Measurements from ENCODE around the gene CALHM2. TPM values are rescaled to one million over a fixed set of nuclear protein-coding genes. Genes with fewer than 3 reads are reported as not detected.

Gene CALHM2
- total RNA-seq, 2 experiments from 2014 or later, result 131 to 135 TPM

DNA sequence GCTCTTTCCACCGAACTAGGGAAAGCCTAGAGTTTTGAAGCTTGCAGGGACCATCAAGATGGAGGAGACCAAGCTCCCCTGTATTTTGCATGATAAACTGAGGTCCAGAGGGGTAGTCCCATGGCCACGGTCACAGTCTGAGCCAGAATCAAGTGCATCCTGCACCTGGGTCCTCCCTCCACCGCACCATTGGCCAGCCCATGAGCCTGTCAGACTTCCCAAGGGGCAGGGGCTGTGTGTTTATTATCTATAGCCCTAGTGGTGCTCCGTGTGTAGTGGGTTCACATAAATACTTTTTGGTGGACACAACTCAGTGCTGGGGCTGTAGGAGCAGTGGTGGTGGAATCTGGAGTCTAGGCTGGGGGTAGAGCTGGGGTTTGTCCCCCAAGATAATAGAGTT, 23.3 kb upstream of the CALHM2 start:
- H3K36me3 Mint-ChIP-seq (ENCODE audit: low read depth), result peaks cover 3% of the 10 kb centered on the region
- ATAC-seq (no peak), DNase-seq (no peak)
- ChIA-PET CTCF (interaction anchor here (0.6 to 5.4 kb wide), 12 partner anchors 10 to 75 kb away, joined by 3 to 54 read pairs (median 7); partner anchors contain the start of genes CALHM1 and CALHM2), POLR2A (interaction anchor here (4.2 kb wide), 1 partner anchor 25 kb away, joined by 19 read pairs; no protein-coding TSS in a partner anchor)
- H3K4me1 Mint-ChIP-seq (ENCODE audit: low read depth), result peaks cover 72% of the 10 kb centered on the region
- H3K27ac Mint-ChIP-seq, result no peak overlapping the region
- no peaks in the 10 kb centered on the region for H3K27me3 Mint-ChIP-seq (ENCODE audit: low read depth)
- no peaks in the 10 kb centered on the region for H3K9me3 Mint-ChIP-seq (ENCODE audit: insufficient read depth)
- no peak overlapping the region for H3K4me3 Mint-ChIP-seq

GRCh38 chr10:103474077-103474476, 21.9 kb upstream of the CALHM2 start:
- no peak for DNase-seq

GRCh38 chr10:103473261-103473671, 21.1 kb upstream of the CALHM2 start:
- Mint-ChIP-seq H3K36me3 (ENCODE audit: low read depth) (peaks cover 12% of the 10 kb centered on the region), H3K9me3 (ENCODE audit: insufficient read depth) (no peaks in the 10 kb centered on the region), H3K27me3 (ENCODE audit: low read depth) (no peaks in the 10 kb centered on the region), H3K4me1 (ENCODE audit: low read depth) (peaks cover 81% of the 10 kb centered on the region), H3K4me3 (no peak overlapping the region), H3K27ac (peak overlapping the region; percentile 61)
- DNase-seq, result no peak
- CTCF ChIA-PET, result interaction anchor here (1.2 to 5.4 kb wide), 5 partner anchors 8 to 56 kb away, joined by 3 to 51 read pairs (median 13); partner anchors contain the start of gene CALHM2
- POLR2A ChIA-PET, result interaction anchor here (4.6 kb wide), 1 partner anchor 21 kb away, joined by 43 read pairs; the partner anchor contains the start of gene CALHM2
- no peak for ATAC-seq

More at GRCh38 chr10:103474077-103474476, 21.9 kb upstream of the CALHM2 start:
- Mint-ChIP-seq H3K4me1 (ENCODE audit: low read depth) (peaks cover 77% of the 10 kb centered on the region), H3K4me3 (no peak overlapping the region), H3K36me3 (ENCODE audit: low read depth) (peaks cover 11% of the 10 kb centered on the region), H3K27me3 (ENCODE audit: low read depth) (no peaks in the 10 kb centered on the region), H3K9me3 (ENCODE audit: insufficient read depth) (no peaks in the 10 kb centered on the region), H3K27ac (peak overlapping the region; percentile 5)
- POLR2A ChIA-PET, result interaction anchor here (4.2 kb wide), 1 partner anchor 24 kb away, joined by 19 read pairs; no protein-coding TSS in a partner anchor
- ATAC-seq, result no peak
- CTCF ChIA-PET, result interaction anchor here (1.8 to 5.4 kb wide), 3 partner anchors 11 to 57 kb away, joined by 18 to 54 read pairs (median 51); partner anchors contain the start of gene CALHM2

- POLR2A ChIA-PET, result interaction anchor here (0.9 to 4.6 kb wide), 3 partner anchors 13 to 76 kb away, joined by 3 to 43 read pairs (median 8); partner anchors contain the start of genes ATP5MK, CALHM1, CALHM2 and PDCD11
- no peaks in the 10 kb centered on the region for H3K27me3 Mint-ChIP-seq (ENCODE audit: low read depth)
- no peak for ATAC-seq
These were observed 19.8 kb upstream of the CALHM2 start for GRCh38 chr10:103472005-103472404.

DNA sequence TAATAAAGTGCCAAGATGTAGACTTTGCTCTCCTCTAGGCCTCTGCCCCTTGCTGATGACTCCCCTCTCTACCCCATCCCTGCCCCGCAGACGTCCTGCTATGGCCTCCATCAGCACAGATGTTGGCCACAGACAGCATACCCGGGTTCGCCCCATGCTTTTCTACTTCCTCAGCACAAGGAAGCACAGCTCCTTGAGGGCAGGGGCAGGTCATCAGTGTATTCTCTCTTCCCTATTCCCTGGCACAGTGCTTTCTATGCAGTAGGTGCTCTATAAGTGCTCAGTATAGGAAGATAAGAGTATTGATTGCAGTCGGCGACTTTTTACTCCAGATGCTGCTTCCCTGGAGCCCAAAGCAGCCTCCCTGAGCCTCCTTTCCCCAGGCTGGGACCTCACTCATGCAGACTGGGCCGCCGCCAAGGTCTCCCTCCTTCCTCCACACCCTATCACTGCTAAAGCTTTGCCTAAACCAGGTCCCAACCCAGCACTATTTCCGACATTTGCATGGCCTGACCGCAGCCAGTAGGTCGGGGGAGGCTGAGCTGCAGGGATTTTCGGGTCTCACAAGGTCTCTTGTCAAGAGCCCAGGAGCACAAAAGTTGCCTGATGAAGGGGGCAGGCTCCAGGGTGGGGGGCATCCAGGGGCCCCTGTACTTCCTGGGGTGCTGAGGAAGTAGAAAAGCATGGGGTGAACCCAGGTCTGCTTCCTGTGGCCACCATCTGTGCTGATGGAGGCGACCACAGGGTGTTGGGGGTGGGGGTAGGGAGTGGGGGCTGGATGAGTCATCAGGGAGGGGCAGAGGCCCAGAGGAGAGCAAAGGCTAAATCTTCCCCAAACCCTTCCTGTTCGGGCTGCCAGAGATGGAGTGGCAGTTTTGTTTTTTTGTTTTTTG, 18.8 kb upstream of the CALHM2 start:
- Mint-ChIP-seq H3K36me3 (ENCODE audit: low read depth) (peaks cover 15% of the 10 kb centered on the region), H3K27ac (peak overlapping the region; percentile 95), H3K9me3 (ENCODE audit: insufficient read depth) (no peaks in the 10 kb centered on the region), H3K4me1 (ENCODE audit: low read depth) (peaks cover 84% of the 10 kb centered on the region), H3K27me3 (ENCODE audit: low read depth) (no peaks in the 10 kb centered on the region), H3K4me3 (peak overlapping the region; percentile 74)
- ATAC-seq (peak; percentile 84), DNase-seq (peak; percentile 96)
- CTCF ChIA-PET, result interaction anchor here (1.6 to 2.8 kb wide), 5 partner anchors 10 to 54 kb away, joined by 7 to 20 read pairs (median 11); partner anchors contain the start of gene CALHM2
- POLR2A ChIA-PET, result interaction anchor here (0.6 to 4.6 kb wide), 3 partner anchors 12 to 126 kb away, joined by 3 to 43 read pairs (median 8); partner anchors contain the start of genes CALHM1 and CALHM2

More at GRCh38 chr10:103472005-103472404, 19.8 kb upstream of the CALHM2 start:
- no peak for DNase-seq
- Mint-ChIP-seq H3K36me3 (ENCODE audit: low read depth) (peaks cover 15% of the 10 kb centered on the region), H3K27ac (peak overlapping the region; percentile 95), H3K9me3 (ENCODE audit: insufficient read depth) (no peaks in the 10 kb centered on the region), H3K4me1 (ENCODE audit: low read depth) (peaks cover 88% of the 10 kb centered on the region), H3K4me3 (peak overlapping the region; percentile 74)
- CTCF ChIA-PET, result interaction anchor here (0.7 to 2.8 kb wide), 8 partner anchors 9 to 75 kb away, joined by 3 to 20 read pairs (median 9); partner anchors contain the start of genes ATP5MK, CALHM2 and PDCD11

GRCh38 chr10:103469201-103469600, 17.0 kb upstream of the CALHM2 start:
- H3K27me3 Mint-ChIP-seq (ENCODE audit: low read depth), result no peaks in the 10 kb centered on the region
- peaks cover 15% of the 10 kb centered on the region for H3K36me3 Mint-ChIP-seq (ENCODE audit: low read depth)
- ATAC-seq (no peak), DNase-seq (no peak)
- CTCF ChIA-PET, result interaction anchor here (0.7 to 1.2 kb wide), 4 partner anchors 10 to 17 kb away, joined by 3 to 6 read pairs (median 4); partner anchors contain the start of genes CALHM1 and CALHM2
- no peak overlapping the region for H3K4me3 Mint-ChIP-seq
- POLR2A ChIA-PET, result interaction anchor here (1.4 to 4.6 kb wide), 2 partner anchors 14 to 17 kb away, joined by 3 to 43 read pairs; partner anchors contain the start of gene CALHM2
- H3K9me3 Mint-ChIP-seq (ENCODE audit: insufficient read depth), result no peaks in the 10 kb centered on the region
- peak overlapping the region; percentile 95 for H3K27ac Mint-ChIP-seq
- H3K4me1 Mint-ChIP-seq (ENCODE audit: low read depth), result peaks cover 84% of the 10 kb centered on the region

- Mint-ChIP-seq H3K4me1 (ENCODE audit: low read depth) (peaks cover 77% of the 10 kb centered on the region), H3K9me3 (ENCODE audit: insufficient read depth) (no peaks in the 10 kb centered on the region), H3K27ac (peak overlapping the region; percentile 63), H3K27me3 (ENCODE audit: low read depth) (no peaks in the 10 kb centered on the region), H3K36me3 (ENCODE audit: low read depth) (peaks cover 15% of the 10 kb centered on the region), H3K4me3 (no peak overlapping the region)
- DNase-seq, result no peak
- POLR2A ChIA-PET, result interaction anchor here (0.7 kb wide), 1 partner anchor 16 kb away, joined by 5 read pairs; the partner anchor contains the start of gene CALHM2
- ATAC-seq, result no peak
- CTCF ChIA-PET, result interaction anchor here (1.0 kb wide), 1 partner anchor 16 kb away, joined by 5 read pairs; no protein-coding TSS in a partner anchor
These were observed 15.2 kb upstream of the CALHM2 start for GRCh38 chr10:103467406-103467805.

DNA sequence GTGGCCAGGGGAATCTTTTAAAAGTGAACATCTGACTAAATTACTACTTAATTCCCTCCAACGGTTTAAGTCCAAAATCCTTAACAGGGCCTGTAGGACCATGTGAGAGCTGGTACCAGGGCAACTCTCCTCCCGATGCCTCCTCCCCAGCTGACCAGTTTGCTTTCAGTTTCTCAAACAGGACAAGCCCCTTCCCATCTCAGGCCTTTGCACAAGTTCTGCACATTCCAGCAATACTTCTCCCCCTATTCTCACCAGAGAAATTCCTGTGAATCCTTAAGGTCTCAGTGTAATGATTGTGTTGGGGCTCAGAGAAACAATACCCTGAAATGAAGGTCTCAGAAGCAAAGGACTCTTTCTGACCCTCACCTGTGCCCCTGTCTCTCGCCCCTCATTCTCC, 14.6 kb upstream of the CALHM2 start:
- ATAC-seq (no peak), DNase-seq (no peak)
- Mint-ChIP-seq H3K4me3 (no peak overlapping the region), H3K9me3 (ENCODE audit: insufficient read depth) (no peaks in the 10 kb centered on the region), H3K27ac (peak overlapping the region; percentile 70), H3K36me3 (ENCODE audit: low read depth) (peaks cover 15% of the 10 kb centered on the region), H3K27me3 (ENCODE audit: low read depth) (no peaks in the 10 kb centered on the region), H3K4me1 (ENCODE audit: low read depth) (peaks cover 70% of the 10 kb centered on the region)
- ChIA-PET CTCF (interaction anchor here (1.0 to 1.7 kb wide), 2 partner anchors 15 to 19 kb away, joined by 3 to 5 read pairs; no protein-coding TSS in a partner anchor), POLR2A (interaction anchor here (0.7 kb wide), 1 partner anchor 15 kb away, joined by 5 read pairs; the partner anchor contains the start of gene CALHM2)

DNA sequence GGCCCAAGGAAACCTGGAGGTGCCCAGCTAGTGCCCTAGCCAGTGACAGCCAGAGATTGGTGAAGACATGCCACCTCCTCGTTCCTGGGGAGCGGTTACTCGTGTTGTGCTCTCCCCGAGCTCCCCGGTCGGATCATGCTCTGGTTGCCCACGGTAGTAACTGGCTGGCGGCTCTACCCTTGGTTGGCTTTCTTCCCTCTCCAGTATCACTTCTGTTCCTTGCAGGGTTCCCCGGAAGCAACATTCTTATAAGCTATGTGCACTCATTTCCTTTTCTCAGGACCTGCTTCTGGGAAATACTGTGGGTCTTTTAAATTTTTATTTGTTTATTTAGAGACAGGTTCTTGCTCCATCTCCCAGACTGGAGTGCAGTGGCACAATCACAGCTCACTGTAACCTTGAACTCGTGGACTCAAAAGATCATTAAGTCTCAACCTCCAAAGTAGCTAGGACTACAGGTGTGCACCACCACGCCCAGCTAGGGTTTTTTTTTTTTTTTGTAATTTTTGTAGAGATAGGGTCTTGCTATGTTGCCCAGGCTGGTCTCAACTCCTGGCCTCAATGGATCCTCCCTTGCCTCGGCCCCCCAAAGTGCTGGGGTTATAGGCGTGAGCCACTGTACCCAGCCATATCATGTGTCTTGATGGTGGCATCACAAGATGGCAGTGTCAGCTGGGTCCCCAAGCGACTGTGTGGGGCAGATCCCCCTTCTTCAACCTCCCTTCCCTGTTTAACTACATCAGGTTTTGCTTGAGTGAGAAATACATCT, 13.4 kb upstream of the CALHM2 start:
- H3K9me3 Mint-ChIP-seq (ENCODE audit: insufficient read depth), result no peaks in the 10 kb centered on the region
- no peak overlapping the region for H3K4me3 Mint-ChIP-seq
- peaks cover 13% of the 10 kb centered on the region for H3K36me3 Mint-ChIP-seq (ENCODE audit: low read depth)
- H3K4me1 Mint-ChIP-seq (ENCODE audit: low read depth), result peaks cover 63% of the 10 kb centered on the region
- ATAC-seq, result no peak
- no peak for DNase-seq
- ChIA-PET CTCF (interaction anchor here (0.7 to 1.7 kb wide), 4 partner anchors 11 to 40 kb away, joined by 3 to 5 read pairs (median 3); no protein-coding TSS in a partner anchor), POLR2A (no interaction called here)
- no peaks in the 10 kb centered on the region for H3K27me3 Mint-ChIP-seq (ENCODE audit: low read depth)
- H3K27ac Mint-ChIP-seq, result no peak overlapping the region

DNA sequence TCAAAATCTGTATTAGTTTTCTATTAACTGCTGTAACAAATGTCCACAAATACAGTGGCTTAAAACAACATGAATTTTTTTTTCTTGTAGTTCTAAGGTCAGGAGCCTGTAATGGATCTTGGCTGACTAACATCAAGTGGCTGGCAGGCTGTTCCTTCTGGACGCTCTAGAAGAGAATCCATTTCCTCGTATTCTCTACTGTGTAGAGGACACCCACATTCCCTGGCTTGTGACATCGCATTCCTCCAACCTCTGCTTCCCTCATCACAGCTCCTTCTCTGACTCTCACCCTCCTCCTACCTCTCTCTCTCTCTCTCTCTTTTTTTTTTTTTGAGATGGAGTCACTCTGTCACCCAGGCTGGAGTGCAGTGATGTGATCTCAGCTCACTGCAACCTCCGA, 11.3 kb upstream of the CALHM2 start:
- DNase-seq (no peak), ATAC-seq (no peak)
- Mint-ChIP-seq H3K36me3 (ENCODE audit: low read depth) (peaks cover 4% of the 10 kb centered on the region), H3K27ac (no peak overlapping the region), H3K4me1 (ENCODE audit: low read depth) (peaks cover 65% of the 10 kb centered on the region), H3K27me3 (ENCODE audit: low read depth) (no peaks in the 10 kb centered on the region), H3K4me3 (no peak overlapping the region), H3K9me3 (ENCODE audit: insufficient read depth) (no peaks in the 10 kb centered on the region)
- ChIA-PET POLR2A (interaction anchor here (0.9 kb wide), 1 partner anchor 10 kb away, joined by 3 read pairs; no protein-coding TSS in a partner anchor), CTCF (interaction anchor here (1.6 to 2.1 kb wide), 2 partner anchors 11 to 13 kb away, joined by 5 to 6 read pairs; partner anchors contain the start of gene CALHM2)

All from activated CD8-positive, alpha-beta T cell treated with anti-CD3 and anti-CD28 coated beads, Interleukin-2, amount 10 ng/mL, durations not matched to agents 7 days and 5 days (primary cell).